HEK293 (cell line): ENCODE data around the gene SIN3A.

ENCODE experiments used
- FEZF1 ChIP-seq: fragments of 450-650 bp; formaldehyde crosslinking; IDR thresholded peaks from 2 replicates; pipeline ENCODE4 v1.5.1; 2016; ENCODE audit warnings: missing biosample characterization, missing genetic modification characterization
- GFI1B ChIP-seq: fragments of 450-650 bp; formaldehyde crosslinking; IDR thresholded peaks from 2 replicates; pipeline ENCODE4 v1.5.1; 2016; ENCODE audit warnings: missing biosample characterization, missing genetic modification characterization
- HIC1 ChIP-seq: fragments of 450-650 bp; formaldehyde crosslinking; IDR thresholded peaks from 2 replicates; pipeline ENCODE4 v1.5.1; 2016; ENCODE audit warnings: missing biosample characterization, missing genetic modification characterization
- HOXC10 ChIP-seq: sonication (generic); formaldehyde crosslinking; IDR thresholded peaks from 2 replicates; pipeline ENCODE4 v1.8.1; 2023; ENCODE audit warnings: mild to moderate bottlenecking, missing genetic modification reagents
- INSM2 ChIP-seq: fragments of 450-650 bp; formaldehyde crosslinking; IDR thresholded peaks from 2 replicates; pipeline ENCODE4 v1.5.1; 2016; ENCODE audit warnings: missing biosample characterization, missing genetic modification characterization
- OSR2 ChIP-seq: fragments of 450-650 bp; formaldehyde crosslinking; IDR thresholded peaks from 2 replicates; pipeline ENCODE4 v1.5.1; 2016; ENCODE audit warnings: missing biosample characterization, missing genetic modification characterization
- OVOL3 ChIP-seq: fragments of 450-650 bp; formaldehyde crosslinking; IDR thresholded peaks from 2 replicates; pipeline ENCODE4 v1.5.1; 2016; ENCODE audit warnings: missing biosample characterization, missing genetic modification characterization
- SALL2 ChIP-seq: fragments of 450-650 bp; formaldehyde crosslinking; IDR thresholded peaks from 2 replicates; pipeline ENCODE4 v1.5.0; 2017; ENCODE audit warnings: missing biosample characterization, mild to moderate bottlenecking, missing genetic modification characterization, borderline replicate concordance
- SP2 ChIP-seq: fragments of 450-650 bp; formaldehyde crosslinking; IDR thresholded peaks from 2 replicates; pipeline ENCODE4 v1.5.1; 2016; ENCODE audit warnings: missing biosample characterization, missing genetic modification characterization
- YY2 ChIP-seq: fragments of 450-650 bp; formaldehyde crosslinking; IDR thresholded peaks from 2 replicates; pipeline ENCODE4 v1.5.1; 2016; ENCODE audit warnings: missing biosample characterization, missing genetic modification characterization
- ZBTB10 ChIP-seq: fragments of 450-650 bp; formaldehyde crosslinking; IDR thresholded peaks from 2 replicates; pipeline ENCODE4 v1.5.1; 2016; ENCODE audit warnings: missing biosample characterization, missing genetic modification characterization
- ZBTB21 ChIP-seq: fragments of 450-650 bp; formaldehyde crosslinking; IDR thresholded peaks from 2 replicates; pipeline ENCODE4 v1.5.1; 2017; ENCODE audit warnings: missing biosample characterization, missing genetic modification characterization
- ZBTB44 ChIP-seq: fragments of 450-650 bp; IDR thresholded peaks from 2 replicates; pipeline ENCODE4 v1.5.1; 2018; ENCODE audit warnings: missing biosample characterization, mild to moderate bottlenecking, missing genetic modification characterization
- ZBTB8A ChIP-seq: fragments of 450-650 bp; formaldehyde crosslinking; IDR thresholded peaks from 2 replicates; pipeline ENCODE4 v1.5.1; 2016; ENCODE audit warnings: missing biosample characterization, missing genetic modification characterization
- ZNF138 ChIP-seq: fragments of 450-650 bp; formaldehyde crosslinking; IDR thresholded peaks from 2 replicates; pipeline ENCODE4 v1.5.1; 2016; ENCODE audit warnings: missing biosample characterization, missing genetic modification characterization, borderline replicate concordance
- ZNF2 ChIP-seq: fragments of 450-650 bp; formaldehyde crosslinking; IDR thresholded peaks from 2 replicates; pipeline ENCODE4 v1.5.1; 2016; ENCODE audit warnings: missing biosample characterization, missing genetic modification characterization
- ZNF211 ChIP-seq: fragments of 450-650 bp; formaldehyde crosslinking; IDR thresholded peaks from 2 replicates; pipeline ENCODE4 v1.5.1; 2016; ENCODE audit warnings: low read depth, missing biosample characterization, missing genetic modification characterization
- ZNF23 ChIP-seq: fragments of 450-650 bp; formaldehyde crosslinking; IDR thresholded peaks from 2 replicates; pipeline ENCODE4 v1.5.1; 2016; ENCODE audit warnings: missing biosample characterization, missing genetic modification characterization, borderline replicate concordance
- ZNF266 ChIP-seq: fragments of 450-650 bp; formaldehyde crosslinking; IDR thresholded peaks from 2 replicates; pipeline ENCODE4 v1.5.1; 2016; ENCODE audit warnings: missing biosample characterization, missing genetic modification characterization, low read depth
- ZNF354C ChIP-seq: fragments of 450-650 bp; formaldehyde crosslinking; IDR thresholded peaks from 2 replicates; pipeline ENCODE4 v1.5.1; 2016; ENCODE audit warnings: missing biosample characterization, missing genetic modification characterization, low read depth, borderline replicate concordance
- ZNF426 ChIP-seq: fragments of 450-650 bp; formaldehyde crosslinking; IDR thresholded peaks from 2 replicates; pipeline ENCODE4 v1.5.1; 2017; ENCODE audit warnings: missing biosample characterization, missing genetic modification characterization, mild to moderate bottlenecking, inconsistent platforms, moderate library complexity
- ZNF449 ChIP-seq: fragments of 450-650 bp; formaldehyde crosslinking; IDR thresholded peaks from 2 replicates; pipeline ENCODE4 v1.5.1; 2017; ENCODE audit warnings: missing biosample characterization, mild to moderate bottlenecking, missing genetic modification characterization, moderate library complexity
- ZNF501 ChIP-seq: fragments of 450-650 bp; formaldehyde crosslinking; IDR thresholded peaks from 2 replicates; pipeline ENCODE4 v1.5.1; 2016; ENCODE audit warnings: missing biosample characterization, missing genetic modification characterization
- ZNF529 ChIP-seq: fragments of 450-650 bp; formaldehyde crosslinking; IDR thresholded peaks from 2 replicates; pipeline ENCODE4 v1.5.1; 2017; ENCODE audit warnings: missing genetic modification characterization, missing biosample characterization; ENCODE audit not compliant: insufficient replicate concordance
- ZNF785 ChIP-seq: fragments of 450-650 bp; formaldehyde crosslinking; IDR thresholded peaks from 2 replicates; pipeline ENCODE4 v1.5.1; 2016; ENCODE audit warnings: missing biosample characterization, missing genetic modification characterization
- ZNF792 ChIP-seq: fragments of 450-650 bp; formaldehyde crosslinking; IDR thresholded peaks from 2 replicates; pipeline ENCODE4 v1.5.1; 2016; ENCODE audit warnings: missing biosample characterization, missing genetic modification characterization
- ZNF843 ChIP-seq: fragments of 450-650 bp; formaldehyde crosslinking; IDR thresholded peaks from 2 replicates; pipeline ENCODE4 v1.5.1; 2016; ENCODE audit warnings: missing biosample characterization, missing genetic modification characterization
- ZXDB ChIP-seq: fragments of 450-650 bp; formaldehyde crosslinking; IDR thresholded peaks from 2 replicates; pipeline ENCODE4 v1.5.1; 2016; ENCODE audit warnings: missing biosample characterization, missing genetic modification characterization
- TF ChIP-seq, protein P1 (sequence below): fragments of 450-650 bp; formaldehyde crosslinking; IDR thresholded peaks from 2 replicates; pipeline ENCODE4 v1.5.1; 2016; ENCODE audit warnings: missing biosample characterization, missing genetic modification characterization

SIN3A gene

GRCh38 chr15:75348562-75349350, 102.7 kb downstream of the SIN3A start (continued):
- no peak for TF ChIP-seq ZNF426
- TF ChIP-seq ZBTB44 (tag by site-specific recombination), result no peak
- no peak for TF ChIP-seq OSR2 (tag by site-specific recombination)
- no peak for TF ChIP-seq ZNF211 (tag by site-specific recombination)
- TF ChIP-seq GFI1B (tag by site-specific recombination), result no peak
- TF ChIP-seq ZNF23, result no peak
- TF ChIP-seq ZNF138, result no peak
- TF ChIP-seq HOXC10 (CRISPR knock-in tag), result no peak
- TF ChIP-seq, protein P1, sequence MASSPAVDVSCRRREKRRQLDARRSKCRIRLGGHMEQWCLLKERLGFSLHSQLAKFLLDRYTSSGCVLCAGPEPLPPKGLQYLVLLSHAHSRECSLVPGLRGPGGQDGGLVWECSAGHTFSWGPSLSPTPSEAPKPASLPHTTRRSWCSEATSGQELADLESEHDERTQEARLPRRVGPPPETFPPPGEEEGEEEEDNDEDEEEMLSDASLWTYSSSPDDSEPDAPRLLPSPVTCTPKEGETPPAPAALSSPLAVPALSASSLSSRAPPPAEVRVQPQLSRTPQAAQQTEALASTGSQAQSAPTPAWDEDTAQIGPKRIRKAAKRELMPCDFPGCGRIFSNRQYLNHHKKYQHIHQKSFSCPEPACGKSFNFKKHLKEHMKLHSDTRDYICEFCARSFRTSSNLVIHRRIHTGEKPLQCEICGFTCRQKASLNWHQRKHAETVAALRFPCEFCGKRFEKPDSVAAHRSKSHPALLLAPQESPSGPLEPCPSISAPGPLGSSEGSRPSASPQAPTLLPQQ (tag by site-specific recombination), result no peak
- peak; percentile 16; the same call in 1 of the 2 replicates for TF ChIP-seq ZNF843 (tag by site-specific recombination)
- TF ChIP-seq ZNF785 (tag by site-specific recombination), result no peak
- TF ChIP-seq YY2 (tag by site-specific recombination), result no peak
- TF ChIP-seq ZNF266 (tag by site-specific recombination), result no peak
- no peak for TF ChIP-seq ZNF792
- TF ChIP-seq ZNF529 (tag by site-specific recombination), result no peak
- TF ChIP-seq OVOL3 (tag by site-specific recombination), result no peak
- TF ChIP-seq ZBTB21 (tag by site-specific recombination), result no peak
- no peak for TF ChIP-seq ZNF354C (tag by site-specific recombination)
- TF ChIP-seq SP2 (tag by site-specific recombination), result no peak
- 0 out of 2 replicates have a peak, but pooled peaks have one; percentile 10 for TF ChIP-seq ZXDB
- TF ChIP-seq ZBTB8A (tag by site-specific recombination), result peak; percentile 30
- TF ChIP-seq SALL2 (tag by site-specific recombination), result no peak
- TF ChIP-seq FEZF1 (tag by site-specific recombination), result no peak
- TF ChIP-seq ZBTB10 (tag by site-specific recombination), result peak; percentile 6; the same call in 1 of the 2 replicates
- 0 out of 2 replicates have a peak, but pooled peaks have one; percentile 56 for TF ChIP-seq ZNF501 (tag by site-specific recombination)
- TF ChIP-seq ZNF2 (tag by site-specific recombination), result 0 out of 2 replicates have a peak, but pooled peaks have one; percentile 40
- TF ChIP-seq HIC1 (tag by site-specific recombination), result no peak
- no peak for TF ChIP-seq INSM2 (tag by site-specific recombination)
- TF ChIP-seq ZNF449 (tag by site-specific recombination), result no peak
